K562 (cell line): Measurements from ENCODE around the gene TBC1D7. TPM values are rescaled to one million over a fixed set of nuclear protein-coding genes. Genes with fewer than 3 reads are reported as not detected.

Experiments used
- ARNT ChIP-seq, 2 experiments: fragments of 450-650 bp; IDR thresholded peaks; 2 replicates each; pipeline ENCODE4 v1.6.1; 2016; ENCODE audit warnings: mild to moderate bottlenecking in 1 of 2
- CEBPG ChIP-seq, 3 experiments: fragments of 200-800 bp in 1 of 3; sonication (Bioruptor generic) in 1 of 3; sonication (generic) in 1 of 3; formaldehyde crosslinking in 1 of 3; IDR thresholded peaks in 2 of 3; conservative IDR thresholded peaks in 1 of 3; 2 replicates each; pipeline versions ENCODE4 v1.6.1 to v1.8.0; 2016 to 2022; ENCODE audit warnings: missing compliant biosample characterization in 2 of 3, missing genetic modification characterization in 2 of 3, mild to moderate bottlenecking in 1 of 3, missing genetic modification reagents in 1 of 3
- ELF1 ChIP-seq: fragments of 200-800 bp; sonication (Bioruptor generic); IDR thresholded peaks from 2 replicates; pipeline ENCODE4 v1.6.1; 2016; ENCODE audit warnings: missing genetic modification characterization, missing compliant biosample characterization
- GTF2F1 ChIP-seq: IDR thresholded peaks from 2 replicates; pipeline ENCODE4 v1.6.1; 2011; ENCODE audit warnings: low read depth, low read length, improper control_type of control experiment
- KHSRP ChIP-seq: fragments of 450-650 bp; IDR thresholded peaks from 2 replicates; pipeline ENCODE4 v1.6.1; 2017
- MAFF ChIP-seq: IDR thresholded peaks from 2 replicates; pipeline ENCODE4 v1.6.1; 2012; ENCODE audit warnings: low read length, improper control_type of control experiment
- PHF8 ChIP-seq: fragments of 200-600 bp; sonication (generic); IDR thresholded peaks from 2 replicates; pipeline ENCODE4 v1.6.1; 2012; ENCODE audit warnings: mixed run types, mild to moderate bottlenecking, inconsistent platforms, low read length, moderate library complexity, borderline replicate concordance
- RBM34 ChIP-seq: fragments of 200-400 bp; formaldehyde crosslinking; IDR thresholded peaks from 2 replicates; pipeline ENCODE4 v1.6.1; 2018; ENCODE audit warnings: low read length, borderline replicate concordance; ENCODE audit not compliant: insufficient read depth
- SMARCB1 ChIP-seq: IDR thresholded peaks from 2 replicates; pipeline ENCODE4 v1.6.1; 2011; ENCODE audit warnings: improper control_type of control experiment, low read depth; ENCODE audit not compliant: insufficient read length
- SRF ChIP-seq, 2 experiments: fragments of 250-450, 450-650 bp in 1 of 2; sonication (Bioruptor Pico) in 1 of 2; sonication (generic) in 1 of 2; formaldehyde crosslinking; IDR thresholded peaks; 2 replicates each; pipeline versions ENCODE4 v1.5.0 to v1.5.1; 2020 to 2022; ENCODE audit warnings: mild to moderate bottlenecking in 1 of 2, missing genetic modification reagents in 1 of 2
- TAF7 ChIP-seq: fragments of 450-650 bp; IDR thresholded peaks from 2 replicates; pipeline ENCODE4 v1.6.1; 2016; ENCODE audit warnings: missing genetic modification characterization, missing compliant biosample characterization
- TCF15 ChIP-seq: fragments of 250-450 bp; sonication (Bioruptor Pico); IDR thresholded peaks from 2 replicates; pipeline ENCODE4 v1.8.0; 2022; ENCODE audit warnings: moderate library complexity, mild to moderate bottlenecking, inconsistent platforms
- U2AF2 ChIP-seq: fragments of 200-400 bp; formaldehyde crosslinking; optimal IDR thresholded peaks from 2 replicates; pipeline ENCODE3; 2017; ENCODE audit warnings: low read depth, mild to moderate bottlenecking, low read length
- ZBTB5 ChIP-seq: fragments of 450-650 bp; IDR thresholded peaks from 2 replicates; pipeline ENCODE4 v1.6.1; 2017; ENCODE audit warnings: antibody characterized with exemption
- ZFP1 ChIP-seq: fragments of 450-650 bp; formaldehyde crosslinking; IDR thresholded peaks from 2 replicates; pipeline ENCODE4 v1.4.0; 2020; ENCODE audit warnings: mild to moderate bottlenecking, mixed read lengths
- ZNF146 ChIP-seq: IDR thresholded peaks from one replicate; pipeline ENCODE4 v1.6.1; 2018; ENCODE audit warnings: missing compliant biosample characterization; ENCODE audit not compliant: unreplicated experiment
- ZNF217 ChIP-seq: sonication (generic); formaldehyde crosslinking; IDR thresholded peaks from 2 replicates; pipeline ENCODE4 v1.8.0; 2022; ENCODE audit warnings: mild to moderate bottlenecking, missing genetic modification reagents
- ZNF766 ChIP-seq: fragments of 200-800 bp; sonication (Bioruptor generic); conservative IDR thresholded peaks from 2 replicates; pipeline ENCODE4 v1.6.1; 2016; ENCODE audit warnings: missing genetic modification characterization, missing compliant biosample characterization
- polyA plus RNA-seq, 8 experiments: library from polyadenylated mRNA; depleted of rRNA in 4 of 8; stranded (reverse) in 5 of 8; unstranded in 3 of 8; fragments of >200 nt; fragmentation: Nextera tagmentation in 2 of 8; fragmentation: Illumina TruSeq in 1 of 8; extraction: Ambion mirVana in 2 of 8; extraction: Trizol in 1 of 8; gene quantifications; 2 replicates each; pipeline versions ENCODE4 v1.2.1 to v1.2.3, GENCODE V29; 2011 to 2014; ENCODE audit warnings: inconsistent platforms in 1 of 8, missing spikeins in 1 of 8
- total RNA-seq, 7 experiments: library from RNA; depleted of rRNA in 6 of 7; stranded (reverse); fragments of >200 nt in 6 of 7; fragmentation: Illumina TruSeq in 2 of 7; extraction: Trizol in 2 of 7; gene quantifications; 2 replicates each; pipeline versions ENCODE4 v1.2.1 to v1.2.3, GENCODE V29; 2011 to 2021; ENCODE audit warnings: low replicate concordance in 1 of 7

Gene TBC1D7
- total and polyA plus RNA-seq, 9 of the 15 experiments (the other 6 are each of a cell fraction or from before 2014, with no cell fraction given): 49.4 to 107 (median 61.1) TPM

GRCh38 chr6:13275435-13275989, 52.8 kb downstream of the TBC1D7 start (continued):
- TF ChIP-seq TCF15 (CRISPR knock-in tag) (no peak), ZNF766 (CRISPR knock-in tag) (no peak), ZBTB5 (no peak), ZFP1 (no peak), ELF1 (no peak), ZNF217 (CRISPR knock-in tag) (no peak), ARNT (IDR thresholded peaks at IDR 0.05) (no peak), TAF7 (tag) (0 out of 2 replicates have a peak, but pooled peaks have one; percentile 7), GTF2F1 (no peak), ZNF146 (CRISPR knock-in tag) (no peak), U2AF2 (no peak), CEBPG (CRISPR knock-in tag; IDR thresholded peaks at IDR 0.05) (0 out of 2 replicates have a peak, but pooled peaks have one; percentile 3), CEBPG (tag; conservative IDR thresholded peaks at IDR 0.05 in 1 of 2, IDR thresholded peaks at IDR 0.05 in 1 of 2) (no peak), PHF8 (peak; percentile 10; the same call in 1 of the 2 replicates), KHSRP (no peak), MAFF (no peak), SRF (CRISPR knock-in tag; IDR thresholded peaks at IDR 0.05) (no peak), SMARCB1 (no peak), RBM34 (no peak)
